Upper lobe of left lung (tissue), 4 donors: Measurements from ENCODE around the gene HCAR3.

Experiments
- POLR2A ChIP-seq, 4 donors: fragments of 450-650 bp; IDR thresholded peaks; one replicate each; pipeline ENCODE4 v1.5.1; 2016 to 2017; ENCODE audit warnings: antibody characterized with exemption in 4 of 4, mild to moderate bottlenecking in 2 of 4
- POLR2AphosphoS5 ChIP-seq, 2 donors: sonication (generic); formaldehyde crosslinking; IDR thresholded peaks; one replicate each; pipeline ENCODE4 v1.5.1; 2017; ENCODE audit warnings: antibody characterized with exemption in 2 of 2
- TF ChIP-seq, protein P1 (sequence below), 6 experiments: fragments of 450-650 bp in 4 of 6; fragments of 200-600 bp in 2 of 6; sonication (generic) in 2 of 6; IDR thresholded peaks; one replicate each; pipeline ENCODE4 v1.5.1; 2016 to 2019; ENCODE audit warnings: antibody characterized with exemption in 6 of 6

DNA sequence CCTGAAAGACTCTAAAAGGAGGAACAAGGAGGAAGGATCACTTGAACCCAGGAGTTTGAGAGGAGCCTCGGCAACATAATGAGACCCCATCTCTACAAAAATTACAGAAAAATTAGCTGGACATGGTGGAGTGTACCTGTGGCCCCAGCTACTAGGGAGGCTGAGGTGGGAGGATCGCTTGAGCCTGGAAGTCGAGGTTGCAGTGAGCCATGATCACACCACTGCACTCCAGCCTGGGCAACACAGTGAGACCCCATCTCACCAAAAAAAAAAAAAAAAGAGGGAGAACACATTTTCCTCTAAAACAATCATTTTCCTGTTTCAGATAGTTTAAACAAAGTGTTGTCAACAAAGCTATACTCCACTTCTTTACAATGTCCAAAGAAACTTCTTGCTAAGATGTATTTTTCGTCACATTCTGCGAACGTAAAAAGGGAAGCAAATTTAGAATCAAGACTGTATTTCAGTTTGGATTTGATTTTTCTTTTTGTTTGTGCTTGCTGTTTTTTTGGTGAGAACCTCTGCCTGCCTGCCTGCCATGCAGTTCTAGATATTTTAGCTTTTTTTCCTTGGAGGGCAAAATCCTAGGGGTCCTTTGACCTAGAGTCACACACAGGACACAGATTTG, 9.0 kb upstream of the HCAR3 start:
- TF ChIP-seq, protein P1, sequence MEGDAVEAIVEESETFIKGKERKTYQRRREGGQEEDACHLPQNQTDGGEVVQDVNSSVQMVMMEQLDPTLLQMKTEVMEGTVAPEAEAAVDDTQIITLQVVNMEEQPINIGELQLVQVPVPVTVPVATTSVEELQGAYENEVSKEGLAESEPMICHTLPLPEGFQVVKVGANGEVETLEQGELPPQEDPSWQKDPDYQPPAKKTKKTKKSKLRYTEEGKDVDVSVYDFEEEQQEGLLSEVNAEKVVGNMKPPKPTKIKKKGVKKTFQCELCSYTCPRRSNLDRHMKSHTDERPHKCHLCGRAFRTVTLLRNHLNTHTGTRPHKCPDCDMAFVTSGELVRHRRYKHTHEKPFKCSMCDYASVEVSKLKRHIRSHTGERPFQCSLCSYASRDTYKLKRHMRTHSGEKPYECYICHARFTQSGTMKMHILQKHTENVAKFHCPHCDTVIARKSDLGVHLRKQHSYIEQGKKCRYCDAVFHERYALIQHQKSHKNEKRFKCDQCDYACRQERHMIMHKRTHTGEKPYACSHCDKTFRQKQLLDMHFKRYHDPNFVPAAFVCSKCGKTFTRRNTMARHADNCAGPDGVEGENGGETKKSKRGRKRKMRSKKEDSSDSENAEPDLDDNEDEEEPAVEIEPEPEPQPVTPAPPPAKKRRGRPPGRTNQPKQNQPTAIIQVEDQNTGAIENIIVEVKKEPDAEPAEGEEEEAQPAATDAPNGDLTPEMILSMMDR (IDR thresholded peaks at IDR 0.05) = no peak
- TF ChIP-seq POLR2A (IDR thresholded peaks at IDR 0.05) (no peak), POLR2AphosphoS5 (IDR thresholded peaks at IDR 0.05) (no peak)
